Posterior vena cava (tissue), 2 donors: Measurements from ENCODE around the gene CHAT. TPM values are rescaled to one million over a fixed set of nuclear protein-coding genes. Genes with fewer than 3 reads are reported as not detected.
"Not testable (repeated sequence)": the region's sequence is repeated elsewhere in the genome, so short reads cannot be mapped to it uniquely, and the experiment has no call there.

Experiments used
- DNase-seq: peaks from one replicate; pipeline ENCODE4 v3.0.0-alpha.2; 2020; ENCODE audit warnings: low spot score
- intact Hi-C, 2 donors: fragments of 100-400 bp; cut with DNase I; formaldehyde crosslinking; loops; one replicate each; pipeline versions ENCODE4 v1.14.1 to v1.14.2; 2022 to 2023
- total RNA-seq, 2 donors: library from RNA; stranded (reverse); fragmentation: NEBNext Ultra II Directional; extraction: Animal tissue kit (Norgen Biotek cat#: 25700); gene quantifications; one replicate each; pipeline ENCODE4 v1.2.1, GENCODE V29; 2021
- donor health status: DM: yes; HTN: yes; CAD: no.
- donor health status: DM: yes; HTN: yes; CAD: no.

CHAT gene
- total RNA-seq, 2 donors from 2014 or later = not detected

DNA sequence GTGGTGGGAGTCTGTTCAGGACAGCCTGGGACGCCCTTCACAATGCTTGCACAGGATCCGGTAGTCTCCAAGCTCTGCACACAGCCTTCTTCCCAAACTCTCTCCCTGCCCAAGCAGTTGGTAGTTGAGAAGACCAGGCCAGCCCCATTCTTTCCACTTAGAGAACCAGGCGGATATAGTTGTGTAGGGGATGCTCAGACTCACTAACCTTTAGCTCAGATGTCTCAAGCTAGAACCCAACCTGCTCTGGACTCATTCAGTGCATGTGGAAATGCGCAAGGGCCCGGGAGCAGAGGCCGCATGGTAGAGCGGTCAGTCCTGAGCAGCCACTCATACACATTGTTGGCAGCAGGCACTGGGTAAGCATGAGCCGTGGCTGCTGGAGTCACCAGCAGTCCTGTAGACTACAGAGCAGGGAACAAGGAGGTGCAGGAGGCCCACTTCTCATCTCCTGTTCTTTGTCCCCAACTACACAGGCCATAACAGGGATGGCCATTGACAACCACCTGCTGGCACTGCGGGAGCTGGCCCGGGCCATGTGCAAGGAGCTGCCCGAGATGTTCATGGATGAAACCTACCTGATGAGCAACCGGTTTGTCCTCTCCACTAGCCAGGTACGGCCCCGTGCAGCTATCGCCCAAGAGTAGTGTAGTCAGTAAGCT, 48.5 kb downstream of the CHAT start:
- intact Hi-C loops = no loop called here
- no peak for DNase-seq

DNA sequence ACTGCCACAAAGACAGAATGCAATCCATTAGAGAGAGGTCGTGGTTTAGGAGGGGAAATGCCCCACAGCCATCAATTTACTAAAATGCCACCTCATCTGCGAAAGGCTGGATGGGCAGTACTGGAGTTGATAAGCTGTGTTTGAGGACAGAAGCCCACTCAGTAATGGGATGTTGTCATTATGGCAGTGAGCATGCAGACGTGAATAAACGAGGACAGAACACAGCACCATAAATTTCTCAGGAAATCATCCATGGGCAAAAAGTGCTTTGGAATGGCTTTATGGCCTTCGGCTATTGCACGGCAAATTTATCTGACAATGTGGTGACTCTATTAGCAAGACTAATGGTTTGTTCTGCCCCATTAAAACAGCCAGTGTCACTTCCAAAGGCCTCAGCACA, 49.8 kb downstream of the CHAT start:
- intact Hi-C loops = no loop called here
- no peak for DNase-seq

GRCh38 chr10:49664006-49664841, 50.4 kb downstream of the CHAT start:
- intact Hi-C loops = no loop called here
- DNase-seq = no peak

GRCh38 chr10:49664842-49665355, 51.1 kb downstream of the CHAT start:
- intact Hi-C loops = no loop called here
- no peak for DNase-seq

- no peak for DNase-seq
- intact Hi-C loops = no loop called here
Measured at GRCh38 chr10:49666054-49666615, 52.3 kb downstream of the CHAT start.

GRCh38 chr10:49666685-49667084, 52.8 kb downstream of the CHAT start:
- no peak for DNase-seq
- intact Hi-C loops = no loop called here

GRCh38 chr10:49667991-49668390, 54.2 kb downstream of the CHAT start:
- intact Hi-C loops = no loop called here
- no peak for DNase-seq

GRCh38 chr10:49668684-49669083, 54.8 kb downstream of the CHAT start:
- no peak for DNase-seq
- intact Hi-C loops = no loop called here

DNA sequence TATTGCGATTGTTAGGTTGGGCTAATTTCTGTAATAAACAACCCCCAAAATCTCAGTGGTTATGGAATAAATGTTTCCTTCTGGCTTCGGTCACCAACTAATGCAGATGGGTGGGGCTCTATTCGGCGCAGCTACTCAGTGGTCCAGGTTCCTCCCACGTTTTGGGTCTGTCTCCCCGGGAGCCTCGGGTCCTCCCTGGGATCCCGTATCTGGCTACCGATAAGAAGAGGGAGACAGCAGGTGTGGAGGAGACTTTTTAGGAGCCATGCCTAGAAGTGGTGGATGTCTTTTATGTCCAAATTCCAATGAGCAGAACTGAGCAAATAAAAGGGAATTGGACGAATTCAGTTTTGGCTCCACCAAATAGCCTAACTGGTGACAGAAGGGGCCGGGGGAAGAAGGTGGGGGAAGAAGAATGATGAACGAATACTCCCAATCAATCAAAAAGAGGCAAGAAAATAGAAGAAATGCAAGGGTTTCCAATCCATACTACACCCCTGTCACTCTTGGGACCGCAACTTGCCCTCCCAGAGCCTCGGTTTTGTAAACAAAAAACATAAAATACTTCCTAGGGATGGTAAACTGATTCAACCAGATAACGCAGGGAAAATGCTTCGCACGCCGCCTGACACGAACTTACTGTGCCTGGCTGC, 65.1 kb downstream of the CHAT start:
- intact Hi-C loops = no loop called here
- DNase-seq = no peak

DNA sequence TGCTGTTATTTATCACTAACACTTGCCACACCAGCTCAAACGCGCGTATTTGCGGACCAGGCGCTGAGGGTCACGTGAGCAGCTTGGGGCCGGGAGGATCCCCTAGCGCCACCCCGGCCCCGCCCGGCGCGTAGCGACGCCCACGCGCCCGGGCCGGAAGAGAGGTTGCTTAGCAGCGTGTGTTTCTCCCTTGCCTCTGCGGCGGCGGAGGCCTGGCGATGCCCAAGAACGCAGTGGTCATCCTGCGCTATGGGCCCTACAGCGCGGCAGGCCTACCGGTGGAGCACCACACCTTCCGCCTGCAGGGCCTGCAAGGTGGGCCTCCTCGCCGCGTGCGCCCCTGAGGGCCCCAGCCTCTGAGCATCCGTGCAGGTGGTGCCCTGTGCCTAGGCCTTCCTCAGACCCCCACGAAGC, 65.7 kb downstream of the CHAT start, which contains the start of gene C10orf53:
Gene C10orf53, plus strand, starts transcription at position 172 of the 414 bp plus-strand sequence. Its CDS starts 47 bp downstream, at position 219.
- intact Hi-C loops = no loop called here
- DNase-seq = no peak

DNA sequence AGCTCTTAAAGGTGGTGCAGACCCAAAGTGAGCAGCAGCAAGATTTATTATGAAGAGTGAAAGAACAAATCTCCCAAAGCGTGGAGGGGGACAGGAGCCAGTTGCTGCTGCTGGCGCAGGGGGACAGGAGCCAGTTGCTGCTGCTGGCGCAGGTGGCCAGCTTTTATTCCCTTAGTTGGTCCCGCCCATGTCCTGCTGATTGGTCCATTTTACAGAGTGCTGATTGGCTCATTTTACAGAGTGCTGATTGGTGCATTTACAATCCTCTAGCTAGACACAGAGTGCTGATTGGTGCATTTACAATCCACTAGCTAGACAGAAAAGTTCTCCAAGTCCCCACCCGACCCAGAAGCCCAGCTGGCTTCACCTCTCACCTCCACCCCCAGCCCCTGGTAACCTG, 68.6 kb downstream of the CHAT start:
- DNase-seq = not testable (repeated sequence)

GRCh38 chr10:49682879-49683278, 69.0 kb downstream of the CHAT start:
- intact Hi-C loops = no loop called here
- DNase-seq = no peak

More for the DNA sequence above, 68.6 kb downstream of the CHAT start:
- intact Hi-C loops = not testable (repeated sequence)

DNA sequence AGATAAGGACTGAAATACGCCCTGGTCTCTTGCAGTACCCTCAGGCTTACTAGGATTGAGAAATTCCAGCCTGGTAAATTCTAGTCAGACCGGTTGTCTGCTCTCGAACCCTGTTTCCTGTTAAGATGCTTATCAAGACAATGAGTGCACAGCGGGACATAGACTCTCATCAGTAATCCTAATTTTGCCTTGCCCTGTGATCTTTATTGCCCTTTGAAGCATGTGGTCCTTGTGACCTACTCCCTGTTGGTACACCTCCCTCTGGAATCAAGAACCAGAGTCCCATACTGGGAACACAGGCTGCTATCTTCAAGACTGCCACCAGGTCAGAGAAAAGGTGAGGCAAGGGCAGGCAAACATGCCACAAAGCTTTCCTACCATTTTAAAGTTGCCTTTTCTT, 72.8 kb downstream of the CHAT start:
- intact Hi-C loops = no loop called here
- DNase-seq = no peak

- intact Hi-C loops = no loop called here
- DNase-seq = no peak
Measured at GRCh38 chr10:49688261-49688846, 74.5 kb downstream of the CHAT start.

DNA sequence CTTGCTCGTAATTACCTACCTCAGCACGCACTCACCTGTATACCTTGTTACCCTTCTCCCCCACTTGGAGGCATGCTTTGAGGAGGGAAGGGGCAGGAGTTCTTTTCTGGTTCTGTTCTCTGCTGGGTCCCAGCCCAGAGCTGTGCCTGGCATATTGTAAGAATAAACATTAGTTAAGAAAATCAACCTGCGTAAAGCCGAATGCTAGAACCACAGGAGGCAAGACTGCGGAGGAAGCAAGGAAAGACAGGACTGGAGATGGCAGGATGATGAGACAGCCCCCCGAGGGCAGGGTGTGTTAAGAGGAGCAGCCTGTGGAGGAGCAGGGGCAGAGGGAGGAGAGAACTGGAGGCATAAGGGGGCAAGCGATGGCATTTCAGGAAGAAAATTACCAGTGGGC, 75.1 kb downstream of the CHAT start:
- no peak for DNase-seq
- intact Hi-C loops = no loop called here

DNA sequence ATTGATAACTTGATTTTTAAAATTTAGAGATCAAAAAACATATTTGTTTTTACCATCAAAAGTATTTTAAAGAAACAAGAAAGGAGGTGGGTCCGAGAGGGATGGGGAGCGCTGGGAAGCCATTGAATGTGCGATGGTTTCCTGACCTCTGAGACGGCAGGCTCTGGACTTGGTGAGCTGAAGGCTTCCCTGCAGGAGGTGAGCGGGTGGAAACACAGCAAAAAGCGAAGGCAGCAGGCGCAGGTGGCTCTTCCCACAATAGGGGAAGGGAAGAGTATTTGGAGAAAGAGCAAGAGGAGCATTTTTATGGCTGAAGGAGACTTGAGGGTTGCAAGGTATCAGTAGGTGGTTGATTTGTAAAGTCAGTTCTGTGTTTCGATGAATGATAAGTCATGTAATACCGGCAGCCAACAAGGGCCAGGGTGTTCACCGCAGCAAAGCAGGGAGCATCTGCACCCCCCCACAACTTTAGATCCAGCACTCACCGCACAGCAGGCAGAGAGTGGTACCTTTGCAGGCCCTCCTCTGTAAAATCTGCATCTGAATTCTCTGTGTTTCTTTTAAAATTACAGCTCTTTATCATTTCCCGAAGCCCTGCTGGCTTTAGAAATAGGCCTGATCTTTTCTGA, 76.2 kb downstream of the CHAT start:
- DNase-seq = no peak
- intact Hi-C loops = no loop called here

DNA sequence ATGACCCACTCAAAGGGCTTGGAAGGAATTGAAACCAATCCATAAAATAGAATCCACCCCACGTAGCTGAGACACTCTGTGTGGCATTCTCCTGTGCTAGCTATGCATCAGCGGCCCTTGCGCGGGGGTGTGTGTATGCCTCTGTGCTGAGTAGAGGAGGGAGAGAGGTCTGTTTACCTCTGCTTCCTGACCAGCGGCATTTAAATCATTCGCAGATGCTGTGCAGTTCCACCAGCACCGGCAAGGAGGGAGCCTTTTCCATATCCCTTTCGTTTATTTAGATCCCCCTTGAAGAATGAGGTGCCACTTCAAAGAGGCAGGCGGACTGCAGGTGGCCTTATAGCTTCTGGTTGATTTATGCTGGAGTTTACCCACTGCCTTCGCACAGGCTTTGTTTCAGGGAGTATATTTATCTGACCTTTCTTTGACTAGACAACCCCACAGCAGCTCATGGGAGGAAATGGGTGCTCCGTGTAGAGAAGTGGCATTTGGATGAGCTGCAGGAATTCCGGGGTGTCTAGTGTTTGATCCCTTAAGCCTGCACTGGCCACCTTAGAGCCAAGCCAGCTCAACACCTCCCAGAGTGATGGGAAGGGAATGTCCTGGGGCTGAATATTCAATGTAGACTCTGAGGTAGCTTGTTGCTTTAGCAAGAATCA, 77.0 kb downstream of the CHAT start:
- DNase-seq = no peak
- intact Hi-C loops = no loop called here

DNA sequence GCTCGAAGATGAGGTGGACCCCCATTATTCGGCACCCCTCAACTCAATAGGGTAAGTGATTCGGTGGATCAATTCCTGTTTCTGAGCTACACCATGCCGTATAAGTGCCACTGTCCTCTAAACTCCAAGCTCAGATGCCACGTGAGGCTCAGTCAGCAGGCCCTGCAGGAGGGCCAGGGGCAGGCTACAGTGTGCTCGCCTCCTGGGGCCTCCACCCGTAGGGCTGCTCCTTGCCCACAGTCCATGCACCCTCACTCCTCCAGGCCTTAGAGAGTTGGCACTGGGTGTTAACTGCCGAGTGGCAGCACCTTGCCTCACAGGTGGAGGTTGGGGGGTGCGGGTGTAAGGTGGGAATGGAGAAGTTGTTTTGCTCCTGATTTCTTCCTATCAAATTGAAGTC, 77.8 kb downstream of the CHAT start:
- no peak for DNase-seq
- intact Hi-C loops = no loop called here
